Pons (tissue), 1 donor: ENCODE data around the gene HIVEP3.

ENCODE experiments used
- DNase-seq: peaks from one replicate; pipeline ENCODE4 v3.0.0-alpha.2; 2016; ENCODE audit warnings: low spot score

HIVEP3 gene

DNA sequence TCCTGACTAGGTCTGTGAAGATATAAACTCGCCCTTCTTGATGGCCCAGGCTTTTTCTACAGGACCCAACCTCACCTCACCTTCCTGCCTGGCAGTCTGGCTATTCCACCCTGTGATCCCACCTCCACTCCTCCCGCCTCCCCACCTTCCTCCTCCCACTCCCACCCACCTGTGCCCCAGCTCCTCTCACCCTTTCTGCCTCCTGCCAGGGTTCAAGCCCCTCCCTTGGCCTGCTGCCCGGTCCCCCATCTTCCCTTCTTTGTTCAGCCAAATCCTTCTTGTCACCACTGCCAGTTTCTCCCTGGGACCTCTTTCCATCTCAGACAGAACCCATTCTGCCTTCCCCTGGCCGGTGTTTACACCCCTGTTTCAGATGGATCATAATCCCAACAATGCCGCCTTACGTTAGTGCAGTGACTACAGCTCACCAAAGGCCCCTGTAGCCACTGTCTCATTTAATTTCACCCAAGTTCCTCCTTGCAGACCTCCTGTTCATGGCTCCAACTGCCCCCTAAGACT lies 306.7 kb downstream of the HIVEP3 start:
- DNase-seq = no peak

DNA sequence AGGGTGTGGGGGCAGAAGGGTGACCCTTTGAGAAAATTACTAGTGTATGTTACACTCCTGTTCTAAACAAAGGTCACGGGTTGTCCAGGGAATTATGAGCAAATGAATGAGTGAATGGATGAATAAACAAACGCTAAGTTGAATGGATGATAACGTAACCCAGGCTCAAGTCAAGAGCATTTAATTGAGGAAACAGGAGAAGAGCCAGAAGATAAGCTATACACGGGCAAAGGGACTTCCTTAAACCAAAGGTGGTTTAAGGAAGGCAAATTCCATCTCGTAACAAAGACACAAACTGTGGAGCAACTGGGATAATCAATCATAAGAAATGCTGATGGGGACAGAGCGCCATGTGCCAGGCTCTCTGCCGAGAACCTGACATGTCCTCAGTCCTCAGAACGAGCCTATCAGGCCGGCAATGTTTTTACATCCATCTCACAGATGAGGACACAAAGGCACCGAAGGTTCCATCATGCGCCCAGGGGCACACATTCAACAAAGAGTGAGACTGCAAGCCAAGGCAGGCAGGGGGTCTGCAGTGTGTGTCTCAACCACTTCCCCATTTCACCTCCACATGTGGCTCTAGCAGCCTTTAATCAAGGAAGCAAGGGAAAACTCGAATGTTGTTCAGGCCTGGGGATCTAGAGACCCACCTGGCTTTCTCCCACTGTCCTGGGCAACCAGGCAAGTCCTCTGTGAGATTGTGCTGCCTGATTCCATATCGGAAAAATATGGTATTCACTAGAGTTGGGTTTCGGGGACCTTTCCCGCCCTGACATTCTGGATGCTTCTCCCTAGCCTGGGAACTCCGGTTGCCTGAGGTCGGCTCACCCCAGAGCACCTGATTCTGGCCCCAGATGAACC lies 307.4 kb downstream of the HIVEP3 start:
- no peak for DNase-seq

DNA sequence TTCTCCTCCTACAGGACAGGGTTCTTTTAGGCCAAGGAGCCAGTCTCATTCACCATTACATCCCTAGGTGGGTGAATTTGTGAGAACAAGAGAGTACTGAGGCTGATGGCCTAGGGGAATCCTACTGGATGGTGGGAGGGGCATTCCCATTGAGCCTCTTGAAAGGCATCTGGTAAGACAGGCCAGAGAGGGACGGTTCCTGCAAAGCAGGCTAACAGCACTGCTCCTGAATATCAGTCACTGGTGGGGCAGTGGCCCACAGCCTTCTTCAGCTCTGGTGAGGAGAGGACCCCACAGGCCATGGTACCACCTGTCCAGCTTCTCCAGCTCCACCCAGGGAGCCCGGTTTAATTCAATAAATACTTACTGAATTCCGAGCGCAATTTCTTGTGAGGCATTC lies 308.4 kb downstream of the HIVEP3 start:
- DNase-seq = no peak

DNA sequence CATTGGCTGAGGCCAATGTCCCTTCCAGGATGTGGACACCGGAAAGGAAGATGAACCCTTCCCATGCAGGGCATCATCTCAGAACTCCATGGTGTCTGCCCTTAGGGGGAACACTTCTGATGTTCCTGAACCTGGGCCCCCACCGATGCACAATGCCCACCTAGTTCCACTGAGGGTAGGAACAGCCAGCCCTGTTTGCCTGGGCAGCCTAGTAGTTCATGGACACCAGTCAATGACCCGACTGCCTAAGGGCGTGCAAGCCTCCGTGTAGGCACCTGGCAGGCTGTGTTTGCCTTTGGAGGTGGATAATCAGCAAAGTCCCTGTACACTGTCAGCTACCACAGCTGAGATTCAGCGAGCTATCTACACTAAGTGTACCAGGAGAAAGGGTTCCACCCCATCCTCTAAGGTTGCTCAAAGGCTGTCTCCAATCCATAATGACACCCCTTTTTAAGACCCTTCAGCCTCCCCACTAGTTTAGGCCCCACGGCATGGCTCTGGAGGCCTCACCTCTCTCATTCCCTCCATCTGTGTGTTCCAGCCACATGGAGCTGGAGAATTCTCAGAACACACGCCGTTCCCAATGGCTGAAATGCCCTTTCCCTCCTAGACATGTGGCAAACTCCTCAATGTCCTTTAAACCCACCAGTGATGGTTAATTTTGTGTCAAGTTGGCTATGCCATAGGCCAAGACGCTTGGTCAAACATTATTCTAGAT lies 309.4 kb downstream of the HIVEP3 start:
- no peak for DNase-seq

DNA sequence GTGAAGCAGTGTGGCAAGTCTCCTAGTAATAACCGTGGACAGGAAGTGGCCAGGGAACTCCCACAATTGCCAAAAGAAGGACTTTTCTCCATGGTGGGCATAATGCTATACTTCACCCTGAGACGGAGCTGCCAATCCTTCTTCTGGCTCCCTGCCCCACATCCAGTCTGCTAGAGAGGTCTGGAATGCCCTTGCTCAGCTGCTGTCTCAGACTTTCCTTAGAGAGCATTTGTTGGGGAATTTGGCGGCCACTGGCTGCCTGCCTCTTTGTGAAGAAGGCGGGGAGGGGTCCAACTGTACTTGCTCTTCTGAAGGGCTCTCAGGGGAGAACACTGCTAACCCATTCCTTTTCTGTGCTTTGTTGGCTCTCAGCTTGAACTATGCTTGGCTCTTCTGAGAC lies 310.5 kb downstream of the HIVEP3 start:
- no peak for DNase-seq

DNA sequence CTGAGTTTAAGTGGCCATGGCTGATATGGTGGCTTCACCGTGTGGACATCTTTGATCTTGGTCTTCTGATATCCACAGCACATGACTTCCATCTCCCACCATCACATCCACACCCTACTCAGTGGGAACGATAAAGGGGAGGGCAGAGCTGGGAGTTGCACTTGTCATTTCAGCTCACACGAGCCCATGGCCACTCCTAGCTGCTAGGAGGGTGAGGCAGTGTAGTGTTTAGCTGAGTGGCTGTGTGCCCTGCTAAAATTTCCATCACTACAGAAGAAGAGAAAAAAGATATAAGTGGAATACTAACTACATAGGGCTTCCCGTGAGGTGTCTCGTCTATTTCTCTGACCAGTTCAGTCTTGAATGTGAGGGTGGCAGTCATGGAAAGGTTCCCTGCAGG lies 310.9 kb downstream of the HIVEP3 start:
- DNase-seq = no peak

DNA sequence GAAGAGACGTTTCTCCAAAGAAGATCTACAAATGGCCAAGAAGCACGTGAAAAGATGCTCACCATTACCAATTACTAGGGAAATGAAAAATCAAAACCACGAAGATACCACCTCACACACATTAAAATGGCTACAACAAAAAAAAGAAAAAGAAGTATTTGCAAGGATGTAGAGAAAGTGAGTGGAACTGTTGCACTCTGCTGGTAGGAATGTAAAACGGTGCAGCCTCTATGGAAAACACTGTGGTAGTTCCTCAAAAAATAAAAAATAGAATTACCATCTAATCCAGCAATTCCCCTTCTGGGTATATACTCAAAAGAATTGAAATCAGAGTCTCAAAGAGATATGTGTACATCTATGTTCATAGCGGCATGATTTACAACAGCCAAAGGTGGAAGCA lies 318.8 kb downstream of the HIVEP3 start:
- no peak for DNase-seq

DNA sequence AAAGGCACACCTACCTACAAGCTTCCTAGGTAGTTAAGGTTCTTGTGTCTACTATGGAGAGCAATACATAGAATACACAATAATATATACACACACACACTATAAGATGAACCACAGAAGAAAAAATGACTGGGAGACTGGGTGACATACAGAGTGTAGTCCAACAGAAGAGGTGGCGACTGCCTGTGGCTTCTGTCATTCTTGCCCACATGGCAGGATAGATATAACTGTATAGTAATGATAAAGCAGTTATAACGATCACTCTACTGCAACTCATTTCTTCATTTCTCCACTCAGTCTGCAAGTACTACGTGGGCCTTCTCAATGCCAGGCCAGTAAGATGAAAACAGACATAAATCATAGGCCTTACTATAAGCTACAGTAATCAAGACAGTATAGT lies 320.4 kb downstream of the HIVEP3 start:
- DNase-seq = no peak

DNA sequence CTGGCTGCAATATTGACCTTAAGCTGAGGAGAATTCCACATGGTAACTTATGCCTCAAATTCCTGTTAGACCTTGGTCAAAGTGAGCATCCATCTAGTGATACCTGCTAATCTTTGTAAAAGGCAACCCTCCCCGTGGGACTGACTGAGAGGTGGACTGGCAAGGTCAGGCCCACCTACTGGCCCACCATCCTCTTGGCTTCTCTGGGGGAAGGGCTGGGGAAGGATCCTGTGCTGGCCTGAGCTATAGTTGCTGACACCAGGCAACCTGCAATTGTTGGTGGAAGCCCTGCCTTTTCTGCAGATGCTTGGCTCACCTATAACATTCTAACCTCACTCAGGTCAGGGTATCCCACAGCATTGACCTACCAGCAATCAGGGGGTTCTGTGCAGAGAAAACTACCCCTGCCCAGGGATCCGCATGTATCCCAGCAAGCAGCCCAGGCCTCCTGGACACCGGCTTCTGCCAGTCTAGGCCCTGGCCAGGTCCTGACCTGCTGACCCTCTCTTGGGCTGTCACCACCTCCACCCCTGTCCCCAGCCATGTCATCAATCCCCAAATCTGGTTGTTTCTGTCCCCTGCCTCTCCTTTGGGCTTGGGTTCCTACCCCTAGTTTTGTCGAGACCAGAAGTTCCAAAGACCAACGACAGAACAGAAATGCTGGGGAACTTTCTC lies 326.1 kb downstream of the HIVEP3 start:
- no peak for DNase-seq

DNA sequence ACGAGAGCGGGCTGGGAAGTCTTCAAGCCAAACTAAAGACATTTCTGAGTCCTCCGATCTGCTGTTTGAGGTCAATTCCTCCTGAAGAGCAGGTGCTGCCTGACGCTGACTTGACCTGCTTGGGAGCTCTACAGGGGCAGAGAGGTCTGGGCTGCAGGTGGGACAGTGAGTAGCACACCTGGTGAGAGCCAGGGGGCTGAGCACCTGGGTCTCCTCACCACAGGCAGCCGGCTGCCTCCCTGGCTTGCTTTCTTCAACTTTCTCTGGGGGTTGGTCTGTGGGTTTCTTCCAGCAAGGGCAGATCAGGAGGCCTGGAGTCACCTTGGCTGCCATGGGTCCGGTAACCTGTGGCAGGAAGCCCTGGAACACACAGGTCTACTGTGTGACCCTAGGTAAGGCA lies 326.8 kb downstream of the HIVEP3 start:
- DNase-seq = no peak

DNA sequence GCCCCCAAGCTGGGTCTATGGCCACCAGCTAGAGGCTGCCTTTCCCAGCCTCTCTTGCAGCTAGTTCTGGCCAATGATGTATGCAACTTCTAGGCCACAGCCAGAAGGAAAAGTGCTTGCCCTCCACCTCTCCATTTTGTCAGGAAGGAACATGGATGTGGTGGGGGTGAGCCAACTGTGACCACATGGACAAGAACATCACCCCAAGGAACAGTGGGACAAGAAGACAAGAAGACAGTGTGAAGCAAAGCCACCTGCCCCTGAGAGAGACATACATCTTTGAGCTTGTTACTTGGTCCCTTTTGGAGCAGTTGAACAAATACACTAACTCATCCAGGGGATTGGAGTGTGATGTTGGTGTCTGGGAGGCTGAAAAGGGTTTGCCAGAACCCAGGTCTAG lies 328.4 kb downstream of the HIVEP3 start:
- no peak for DNase-seq

DNA sequence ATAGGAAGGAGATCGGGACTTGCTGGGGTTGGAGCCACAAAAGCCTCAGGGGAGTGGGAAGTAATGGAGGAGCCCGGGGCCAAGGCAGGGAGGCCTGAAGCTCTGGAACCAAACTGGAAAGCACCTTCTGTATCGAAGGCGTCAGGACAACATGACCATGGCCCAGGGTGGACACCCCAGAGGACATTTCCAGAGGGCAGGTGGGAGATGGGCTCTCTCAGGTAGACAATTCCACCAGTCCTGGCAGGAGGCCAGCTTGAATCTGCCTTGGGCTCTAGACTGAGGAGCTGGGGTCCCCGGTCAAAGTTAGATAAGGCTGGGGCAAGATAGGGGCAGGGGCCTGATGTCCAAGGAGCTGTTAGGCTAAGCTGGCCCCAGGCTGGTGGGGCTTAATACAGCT lies 329.3 kb downstream of the HIVEP3 start:
- DNase-seq = no peak

DNA sequence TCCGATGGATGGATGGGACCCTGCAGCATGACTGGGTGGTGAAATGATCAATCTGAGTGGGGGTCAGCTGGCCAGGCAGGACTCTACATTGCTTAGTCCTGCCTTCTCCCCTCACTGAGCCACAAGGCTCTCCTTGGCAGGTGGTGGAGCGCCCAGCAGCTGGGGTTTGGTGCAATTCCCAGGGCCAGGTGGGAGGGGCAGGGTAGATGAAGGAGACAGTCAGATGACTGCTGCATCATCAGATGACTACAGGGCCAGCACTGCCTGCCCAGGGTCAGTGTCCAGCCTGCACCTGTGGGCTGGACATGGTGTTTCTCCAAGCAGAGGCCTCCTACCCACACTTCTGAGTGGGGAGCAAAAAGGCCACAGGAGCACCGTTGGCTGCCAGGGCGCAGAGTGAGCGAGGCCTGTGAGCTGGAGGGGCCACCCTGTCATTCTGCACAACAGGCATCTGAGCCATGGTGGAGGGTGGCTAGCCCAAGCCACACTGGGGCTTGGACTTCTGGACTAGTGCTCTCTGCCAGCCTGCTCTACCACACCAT lies 330.3 kb downstream of the HIVEP3 start:
- no peak for DNase-seq

DNA sequence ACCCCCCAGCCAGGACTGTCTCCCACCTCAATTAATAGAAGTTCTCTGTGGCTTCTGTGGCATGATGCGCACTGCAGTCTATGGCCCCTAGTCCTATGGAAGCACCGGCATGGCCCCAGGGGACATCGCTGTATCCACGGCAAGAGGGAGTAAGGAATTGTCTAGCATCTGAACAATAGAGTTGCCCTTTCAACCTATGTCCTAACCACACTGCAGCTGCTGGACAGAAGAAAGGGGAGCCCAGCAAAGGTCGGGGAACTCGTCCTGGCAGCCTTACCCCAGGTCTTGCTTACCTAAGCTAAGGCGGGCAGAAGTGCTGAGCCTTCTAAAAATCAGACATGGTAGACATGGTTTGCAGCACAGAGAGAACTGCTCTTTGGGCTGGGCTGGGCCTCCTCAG lies 330.9 kb downstream of the HIVEP3 start:
- no peak for DNase-seq

DNA sequence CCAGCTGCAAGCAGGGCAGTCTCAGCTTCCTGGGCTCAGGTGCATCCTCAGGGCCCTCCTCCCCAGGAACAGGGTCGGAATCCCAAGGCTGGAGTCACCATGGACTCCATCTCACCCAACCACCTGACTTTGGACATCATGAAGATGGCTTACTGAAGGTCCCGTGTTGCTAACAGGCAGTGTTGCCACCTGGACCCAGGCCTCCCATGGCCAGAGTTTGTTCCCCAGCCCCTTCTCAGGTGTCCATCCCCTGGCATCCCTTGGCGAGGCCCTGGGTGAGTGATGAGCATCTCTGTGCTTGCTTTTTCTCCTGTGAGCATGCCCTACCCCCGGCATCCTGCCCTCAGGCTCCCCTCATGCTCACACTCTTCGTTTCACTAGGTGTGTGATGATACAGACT lies 332.5 kb downstream of the HIVEP3 start:
- DNase-seq = no peak

DNA sequence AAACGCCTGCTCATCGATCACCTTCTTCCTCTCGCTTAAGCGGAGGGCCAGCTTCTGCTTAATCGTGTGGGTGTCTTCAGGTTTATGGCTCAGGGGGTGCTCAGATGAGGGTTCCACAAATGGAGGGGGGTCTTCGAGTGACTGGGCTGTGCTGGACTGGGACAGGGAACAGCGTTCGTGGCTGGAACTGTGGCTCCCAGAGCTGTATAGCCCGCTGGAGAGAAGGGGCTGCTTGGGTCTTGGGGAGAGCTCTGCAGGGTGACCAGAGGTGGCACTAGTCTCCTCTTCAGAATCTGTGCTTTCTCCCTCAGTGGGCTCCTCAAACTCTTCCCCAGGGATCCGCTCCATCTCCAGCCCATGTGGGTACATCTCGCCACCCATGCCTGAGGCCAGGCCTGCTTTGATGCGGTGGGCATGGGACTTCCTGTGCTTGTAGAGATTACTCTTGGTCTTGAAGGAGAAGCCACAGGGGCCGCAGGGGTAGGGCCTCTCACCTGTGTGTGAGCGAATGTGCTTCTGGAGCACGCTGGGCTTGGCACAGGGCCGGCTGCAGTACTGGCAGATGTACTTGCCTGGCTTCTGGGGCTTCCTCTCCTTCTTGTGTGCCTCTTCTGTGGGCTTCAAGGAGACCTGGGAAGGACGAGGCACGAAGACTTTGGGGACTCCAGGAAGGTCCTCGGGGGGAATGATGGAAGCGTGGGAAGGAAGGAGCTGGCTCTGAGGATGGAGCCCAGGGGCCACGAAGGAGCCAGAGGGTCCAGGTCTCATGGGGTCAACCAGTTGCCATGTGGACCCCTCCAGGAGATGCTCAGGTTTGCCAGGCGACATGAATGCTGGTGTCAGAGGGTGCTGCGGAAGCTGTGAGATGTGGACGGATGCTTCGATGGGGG lies 334.8 kb downstream of the HIVEP3 start:
- no peak for DNase-seq

DNA sequence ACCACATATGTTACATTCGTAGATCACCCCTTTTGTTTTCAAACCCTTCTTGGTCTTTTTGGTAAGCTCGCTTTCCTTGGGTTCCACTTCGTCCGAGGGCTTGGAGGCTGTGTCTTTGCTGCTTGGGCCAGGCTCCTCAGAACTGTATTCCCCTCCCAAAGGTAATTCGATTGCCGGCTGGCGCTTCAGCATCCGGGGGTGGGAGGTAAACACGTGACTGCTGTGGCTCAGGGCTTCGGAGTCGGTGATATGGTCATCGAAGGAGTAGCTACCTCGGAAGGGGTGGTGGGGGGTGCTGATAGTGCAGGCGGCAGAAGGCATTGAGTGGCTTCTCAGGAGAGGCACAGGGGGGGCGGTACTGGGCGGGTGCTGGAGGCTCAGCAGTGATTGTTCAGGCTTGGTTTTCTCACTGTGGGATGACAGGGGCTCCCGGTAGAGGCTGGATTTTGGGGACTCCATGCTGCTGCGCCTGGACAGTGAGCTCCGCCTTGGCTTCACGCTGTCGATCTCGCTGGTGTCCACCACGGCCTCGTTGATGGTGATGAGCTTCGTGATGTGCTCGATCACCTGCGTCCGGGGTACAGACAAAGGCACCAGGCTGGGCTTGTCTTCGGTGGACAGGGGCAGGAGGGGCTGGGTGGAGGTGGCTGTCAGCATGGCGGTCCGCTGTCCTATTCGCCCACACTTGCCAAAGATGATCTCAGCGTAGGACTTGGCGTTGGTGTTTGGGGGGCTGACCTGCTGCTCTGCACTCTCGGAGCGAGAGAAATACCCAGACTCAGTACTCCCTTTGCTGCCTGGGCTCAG lies 335.7 kb downstream of the HIVEP3 start:
- DNase-seq = no peak

DNA sequence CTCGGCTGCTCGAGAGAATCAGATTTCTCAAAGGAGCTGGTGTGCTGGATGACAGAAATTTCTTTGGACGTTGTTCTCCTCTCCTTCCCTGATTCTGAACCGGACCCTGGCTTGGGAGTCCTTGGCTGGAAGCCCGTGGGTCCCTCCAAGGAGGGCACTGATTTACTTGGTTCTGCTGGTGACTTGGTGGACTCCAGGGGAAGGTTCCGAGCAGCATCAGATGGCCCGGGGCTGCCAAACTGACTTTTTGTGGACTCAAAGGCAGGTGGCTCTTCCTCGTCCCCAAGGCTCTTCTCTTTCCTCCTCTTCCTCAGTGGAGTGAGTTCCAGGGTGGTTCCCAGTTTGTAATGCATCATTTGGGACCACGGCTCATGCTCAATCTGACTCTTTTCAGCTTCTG lies 336.4 kb downstream of the HIVEP3 start:
- DNase-seq = no peak

DNA sequence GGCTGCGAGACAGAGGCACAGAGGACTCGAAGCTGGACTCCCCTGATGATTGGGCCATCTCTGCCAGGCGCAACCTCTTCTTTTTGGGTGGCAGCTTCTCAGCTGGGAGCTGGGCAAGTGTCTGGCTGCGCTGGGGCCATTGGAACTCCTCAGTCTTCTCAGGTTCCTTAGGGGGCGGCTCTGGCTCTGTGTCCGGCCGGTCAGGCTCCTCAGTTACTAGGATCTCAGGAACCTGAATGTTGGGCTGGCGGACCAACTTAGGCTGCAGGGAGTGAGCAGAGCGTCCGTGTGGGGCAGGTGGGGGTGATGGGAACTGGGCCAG lies 336.8 kb downstream of the HIVEP3 start:
- DNase-seq = no peak

DNA sequence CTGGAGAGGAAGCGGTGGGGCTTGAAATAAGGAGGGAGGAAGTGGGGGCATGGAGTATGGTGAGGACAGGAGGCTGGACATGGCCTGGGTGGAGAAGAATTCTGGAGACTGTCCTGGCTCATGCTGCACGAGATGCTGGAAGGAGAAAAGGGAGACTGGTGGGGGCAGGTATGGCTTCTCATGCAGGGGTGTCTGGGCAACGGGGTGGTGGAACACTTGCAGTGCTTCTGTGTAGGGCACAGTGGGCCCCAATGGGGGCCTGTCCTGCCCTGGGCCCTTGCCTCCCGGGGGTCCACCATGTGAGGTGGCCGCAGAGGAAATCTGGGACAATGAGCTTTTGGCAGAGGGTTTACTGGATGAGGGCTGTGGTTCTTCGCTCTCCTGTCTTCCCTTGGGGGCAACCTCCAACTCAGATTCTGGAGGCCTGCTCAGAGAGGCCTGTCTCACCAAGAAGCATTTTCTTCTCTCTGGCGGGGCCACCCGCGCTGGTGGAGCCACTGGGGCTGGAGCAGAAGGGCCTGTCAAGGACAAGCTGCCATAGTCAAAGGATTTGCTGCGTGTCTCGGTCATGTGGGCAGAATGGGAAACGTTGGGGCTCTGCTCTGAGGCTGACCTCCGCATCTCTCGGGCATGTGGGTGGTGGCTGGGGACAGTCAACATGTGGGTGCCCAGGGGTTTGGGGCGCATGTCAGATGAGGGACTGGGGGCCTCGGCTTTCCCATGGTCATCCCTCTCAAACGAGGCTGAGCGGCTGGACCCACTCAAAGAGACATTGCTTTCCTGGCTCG lies 337.3 kb downstream of the HIVEP3 start:
- DNase-seq = no peak
